Measurements from ENCODE around the gene LHX1.

DNA sequence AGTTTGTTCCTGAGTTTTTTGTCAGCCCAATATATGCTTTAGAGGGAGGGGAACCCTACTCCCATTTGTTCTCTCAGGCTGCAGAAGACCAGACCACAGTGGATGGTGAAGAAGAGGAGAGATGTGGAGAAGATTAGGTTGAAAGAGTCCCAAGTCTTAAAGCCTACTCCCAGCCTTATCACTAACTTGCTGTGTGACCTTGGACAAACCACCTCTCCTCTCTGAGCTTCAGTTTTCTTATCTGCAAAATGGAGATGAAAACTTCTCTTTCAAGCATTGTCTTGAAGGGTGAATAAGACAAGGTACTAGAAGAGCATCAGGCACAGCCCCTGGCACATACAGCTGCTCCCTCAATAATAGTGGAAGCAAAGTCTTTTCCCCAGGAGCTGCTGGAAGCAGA lies 15.1 kb upstream of the LHX1 start:
- TF ChIP-seq, protein P1, sequence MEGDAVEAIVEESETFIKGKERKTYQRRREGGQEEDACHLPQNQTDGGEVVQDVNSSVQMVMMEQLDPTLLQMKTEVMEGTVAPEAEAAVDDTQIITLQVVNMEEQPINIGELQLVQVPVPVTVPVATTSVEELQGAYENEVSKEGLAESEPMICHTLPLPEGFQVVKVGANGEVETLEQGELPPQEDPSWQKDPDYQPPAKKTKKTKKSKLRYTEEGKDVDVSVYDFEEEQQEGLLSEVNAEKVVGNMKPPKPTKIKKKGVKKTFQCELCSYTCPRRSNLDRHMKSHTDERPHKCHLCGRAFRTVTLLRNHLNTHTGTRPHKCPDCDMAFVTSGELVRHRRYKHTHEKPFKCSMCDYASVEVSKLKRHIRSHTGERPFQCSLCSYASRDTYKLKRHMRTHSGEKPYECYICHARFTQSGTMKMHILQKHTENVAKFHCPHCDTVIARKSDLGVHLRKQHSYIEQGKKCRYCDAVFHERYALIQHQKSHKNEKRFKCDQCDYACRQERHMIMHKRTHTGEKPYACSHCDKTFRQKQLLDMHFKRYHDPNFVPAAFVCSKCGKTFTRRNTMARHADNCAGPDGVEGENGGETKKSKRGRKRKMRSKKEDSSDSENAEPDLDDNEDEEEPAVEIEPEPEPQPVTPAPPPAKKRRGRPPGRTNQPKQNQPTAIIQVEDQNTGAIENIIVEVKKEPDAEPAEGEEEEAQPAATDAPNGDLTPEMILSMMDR (conservative IDR thresholded peaks at IDR 0.05) = no peak
- TF ChIP-seq ZFX (IDR thresholded peaks at IDR 0.05) = no peak

Measured in C4-2B (cell line).